Measurements from ENCODE around the gene TSC2. TPM values are rescaled to one million over a fixed set of nuclear protein-coding genes. Genes with fewer than 3 reads are reported as not detected.

The TSC2 gene
- total and polyA plus RNA-seq, 9 of the 15 experiments (the other 6 are each of a cell fraction or from before 2014, with no cell fraction given): 1.3 to 68.1 (median 16.6) TPM

DNA sequence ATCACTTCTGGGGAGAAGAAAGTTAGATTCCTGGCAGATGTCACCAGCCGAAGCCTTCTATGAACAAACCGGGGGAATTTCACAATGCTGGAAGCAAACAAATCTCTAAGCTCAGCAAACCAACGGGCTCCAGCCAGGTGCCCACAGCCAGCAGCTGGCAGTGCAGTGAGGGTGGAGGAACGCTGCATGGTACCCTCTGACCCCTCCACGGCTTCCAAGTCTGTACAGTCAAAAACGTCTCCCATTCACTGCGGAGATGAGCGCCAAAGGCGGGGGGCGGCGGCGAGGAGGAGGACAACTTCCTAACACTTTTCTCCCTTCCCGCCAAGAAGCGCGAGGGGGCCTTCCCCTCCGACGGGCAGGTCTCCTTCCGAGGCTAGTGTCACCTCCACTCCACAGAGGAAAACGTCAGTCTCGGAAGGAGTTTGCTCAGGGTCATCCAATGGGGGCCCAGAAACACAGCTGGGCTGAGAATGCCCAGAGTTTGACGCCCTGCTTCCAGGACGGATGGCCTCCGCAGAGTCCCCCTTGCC is 39.1 kb upstream of the TSC2 start (continued):
- TF ChIP-seq, protein P1, sequence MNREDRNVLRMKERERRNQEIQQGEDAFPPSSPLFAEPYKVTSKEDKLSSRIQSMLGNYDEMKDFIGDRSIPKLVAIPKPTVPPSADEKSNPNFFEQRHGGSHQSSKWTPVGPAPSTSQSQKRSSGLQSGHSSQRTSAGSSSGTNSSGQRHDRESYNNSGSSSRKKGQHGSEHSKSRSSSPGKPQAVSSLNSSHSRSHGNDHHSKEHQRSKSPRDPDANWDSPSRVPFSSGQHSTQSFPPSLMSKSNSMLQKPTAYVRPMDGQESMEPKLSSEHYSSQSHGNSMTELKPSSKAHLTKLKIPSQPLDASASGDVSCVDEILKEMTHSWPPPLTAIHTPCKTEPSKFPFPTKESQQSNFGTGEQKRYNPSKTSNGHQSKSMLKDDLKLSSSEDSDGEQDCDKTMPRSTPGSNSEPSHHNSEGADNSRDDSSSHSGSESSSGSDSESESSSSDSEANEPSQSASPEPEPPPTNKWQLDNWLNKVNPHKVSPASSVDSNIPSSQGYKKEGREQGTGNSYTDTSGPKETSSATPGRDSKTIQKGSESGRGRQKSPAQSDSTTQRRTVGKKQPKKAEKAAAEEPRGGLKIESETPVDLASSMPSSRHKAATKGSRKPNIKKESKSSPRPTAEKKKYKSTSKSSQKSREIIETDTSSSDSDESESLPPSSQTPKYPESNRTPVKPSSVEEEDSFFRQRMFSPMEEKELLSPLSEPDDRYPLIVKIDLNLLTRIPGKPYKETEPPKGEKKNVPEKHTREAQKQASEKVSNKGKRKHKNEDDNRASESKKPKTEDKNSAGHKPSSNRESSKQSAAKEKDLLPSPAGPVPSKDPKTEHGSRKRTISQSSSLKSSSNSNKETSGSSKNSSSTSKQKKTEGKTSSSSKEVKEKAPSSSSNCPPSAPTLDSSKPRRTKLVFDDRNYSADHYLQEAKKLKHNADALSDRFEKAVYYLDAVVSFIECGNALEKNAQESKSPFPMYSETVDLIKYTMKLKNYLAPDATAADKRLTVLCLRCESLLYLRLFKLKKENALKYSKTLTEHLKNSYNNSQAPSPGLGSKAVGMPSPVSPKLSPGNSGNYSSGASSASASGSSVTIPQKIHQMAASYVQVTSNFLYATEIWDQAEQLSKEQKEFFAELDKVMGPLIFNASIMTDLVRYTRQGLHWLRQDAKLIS (CRISPR knock-in tag; IDR thresholded peaks at IDR 0.05): no peak
- TF ChIP-seq, protein P2, sequence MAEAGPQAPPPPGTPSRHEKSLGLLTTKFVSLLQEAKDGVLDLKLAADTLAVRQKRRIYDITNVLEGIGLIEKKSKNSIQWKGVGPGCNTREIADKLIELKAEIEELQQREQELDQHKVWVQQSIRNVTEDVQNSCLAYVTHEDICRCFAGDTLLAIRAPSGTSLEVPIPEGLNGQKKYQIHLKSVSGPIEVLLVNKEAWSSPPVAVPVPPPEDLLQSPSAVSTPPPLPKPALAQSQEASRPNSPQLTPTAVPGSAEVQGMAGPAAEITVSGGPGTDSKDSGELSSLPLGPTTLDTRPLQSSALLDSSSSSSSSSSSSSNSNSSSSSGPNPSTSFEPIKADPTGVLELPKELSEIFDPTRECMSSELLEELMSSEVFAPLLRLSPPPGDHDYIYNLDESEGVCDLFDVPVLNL (CRISPR knock-in tag; IDR thresholded peaks at IDR 0.05; ENCODE audit: low read depth): 0 out of 2 replicates have a peak, but pooled peaks have one; percentile 34
- TF ChIP-seq ZNF511 (CRISPR knock-in tag; IDR thresholded peaks at IDR 0.05) (0 out of 2 replicates have a peak, but pooled peaks have one; percentile 42), NKRF (IDR thresholded peaks at IDR 0.05; ENCODE audit: borderline replicate concordance) (peak; percentile 47; the same call in 1 of the 2 replicates), FUS (optimal IDR thresholded peaks at IDR 0.05; ENCODE audit: low read depth, low read length) (no peak), ETV1 (tag; conservative IDR thresholded peaks at IDR 0.05; ENCODE audit: low read depth) (peak; percentile 28; the same call in 1 of the 2 replicates), NR2C2 (CRISPR knock-in tag; IDR thresholded peaks at IDR 0.05) (no peak), NR2C2 (tag; IDR thresholded peaks at IDR 0.05) (peak; percentile 37), CBX3 (IDR thresholded peaks at IDR 0.05; ENCODE audit: borderline replicate concordance in 1 of 2, low read length in 2 of 2) (peak in 1 of 2 experiments; percentile 37; a peak in 1 of 3 replicates), TEAD4 (IDR thresholded peaks at IDR 0.05; ENCODE audit: low read length) (0 out of 2 replicates have a peak, but pooled peaks have one; percentile 31), TEAD4 (CRISPR knock-in tag; IDR thresholded peaks at IDR 0.05; ENCODE audit: borderline replicate concordance) (no peak), MAX (CRISPR knock-in tag; IDR thresholded peaks at IDR 0.05) (peak; percentile 85), SLC30A9 (CRISPR knock-in tag; IDR thresholded peaks at IDR 0.05) (no peak), KAT2B (IDR thresholded peaks at IDR 0.05; ENCODE audit: low read depth, low read length) (no peak), ZBTB2 (IDR thresholded peaks at IDR 0.05) (0 out of 2 replicates have a peak, but pooled peaks have one; percentile 30)
- TF ChIP-seq, protein P3, sequence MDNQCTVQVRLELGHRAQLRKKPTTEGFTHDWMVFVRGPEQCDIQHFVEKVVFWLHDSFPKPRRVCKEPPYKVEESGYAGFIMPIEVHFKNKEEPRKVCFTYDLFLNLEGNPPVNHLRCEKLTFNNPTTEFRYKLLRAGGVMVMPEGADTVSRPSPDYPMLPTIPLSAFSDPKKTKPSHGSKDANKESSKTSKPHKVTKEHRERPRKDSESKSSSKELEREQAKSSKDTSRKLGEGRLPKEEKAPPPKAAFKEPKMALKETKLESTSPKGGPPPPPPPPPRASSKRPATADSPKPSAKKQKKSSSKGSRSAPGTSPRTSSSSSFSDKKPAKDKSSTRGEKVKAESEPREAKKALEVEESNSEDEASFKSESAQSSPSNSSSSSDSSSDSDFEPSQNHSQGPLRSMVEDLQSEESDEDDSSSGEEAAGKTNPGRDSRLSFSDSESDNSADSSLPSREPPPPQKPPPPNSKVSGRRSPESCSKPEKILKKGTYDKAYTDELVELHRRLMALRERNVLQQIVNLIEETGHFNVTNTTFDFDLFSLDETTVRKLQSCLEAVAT (IDR thresholded peaks at IDR 0.05): no peak

All from K562 (cell line).